AML-193 (cell line): Measurements from ENCODE around the gene NR1H4.
"Not testable (repeated sequence)": the region's sequence is repeated elsewhere in the genome, so short reads cannot be mapped to it uniquely, and the experiment has no call there.

Experiments used
- DNase-seq, 2 experiments: peaks; one replicate each; lab custom pipeline; 2025; lab: John Stamatoyannopoulos, UW

NR1H4 gene

DNA sequence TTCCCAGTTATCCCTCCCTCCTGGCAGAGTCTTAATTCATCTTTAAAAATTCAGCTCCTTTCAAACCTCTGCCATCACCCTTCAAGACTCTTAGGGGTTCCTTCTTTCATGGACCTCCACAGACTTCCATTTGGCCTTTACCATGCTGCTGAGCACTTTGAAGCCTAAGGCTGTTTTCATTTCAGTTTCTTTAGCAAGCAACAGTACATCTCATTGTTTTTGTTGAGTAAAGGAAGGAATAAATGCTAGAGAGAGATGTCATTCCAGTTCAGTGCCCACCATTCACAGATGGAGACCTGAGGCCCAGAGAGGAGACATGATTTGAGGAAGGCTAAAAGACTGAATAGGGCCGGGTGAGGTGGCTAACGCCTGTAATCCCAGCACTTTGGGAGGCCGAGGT is 98.5 kb downstream of the NR1H4 start:
- no peak for DNase-seq

DNA sequence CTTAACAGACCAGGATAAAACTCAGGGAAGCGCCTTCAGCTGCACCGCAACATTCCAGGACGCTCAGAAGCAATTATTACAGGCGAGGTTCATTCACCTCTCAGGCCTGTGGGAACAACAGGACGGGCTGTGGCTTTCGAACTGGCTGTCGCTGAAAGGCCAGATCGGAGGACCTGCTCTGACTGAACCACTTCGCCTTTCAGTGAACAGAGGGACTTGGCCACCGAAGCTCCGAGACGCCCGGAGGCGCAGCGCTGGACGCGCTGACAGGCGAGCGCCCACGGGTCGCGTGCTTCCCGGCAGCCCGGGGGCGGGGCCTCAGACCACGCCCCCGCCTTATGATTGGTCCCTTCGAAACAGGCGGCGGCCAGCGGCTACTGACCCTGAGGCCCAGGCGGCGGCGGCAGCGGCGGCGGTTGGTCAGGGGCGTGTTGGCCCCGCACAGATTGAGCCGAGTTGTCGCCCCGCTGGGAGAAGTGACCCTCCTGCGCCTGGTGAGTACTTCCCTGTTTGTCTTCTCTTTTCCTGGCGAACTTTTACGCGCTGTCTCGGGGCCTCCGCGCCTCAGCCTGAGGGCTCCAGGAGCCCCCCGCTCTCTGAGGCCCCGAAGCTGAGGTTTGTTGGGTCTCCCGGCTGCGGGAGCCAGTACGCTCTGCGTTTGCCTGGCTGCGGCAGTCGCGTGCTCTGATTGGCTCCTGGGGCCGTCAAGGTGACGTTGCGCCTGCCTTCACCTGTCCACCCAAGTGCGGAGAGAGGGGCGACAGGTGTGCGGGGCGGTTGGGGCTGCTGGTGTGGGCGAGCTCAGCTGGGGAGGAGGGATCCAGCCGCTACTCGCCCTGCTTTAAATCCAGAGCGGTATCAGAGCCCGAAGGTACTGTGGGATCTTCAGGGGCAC is 99.9 kb downstream of the NR1H4 start, which contains the start of gene GAS2L3:
Gene GAS2L3 (plus strand): TSS at position 393 of the 895 bp plus-strand sequence. CDS start 21,221 bp downstream, outside the sequence.
- DNase-seq: no peak

DNA sequence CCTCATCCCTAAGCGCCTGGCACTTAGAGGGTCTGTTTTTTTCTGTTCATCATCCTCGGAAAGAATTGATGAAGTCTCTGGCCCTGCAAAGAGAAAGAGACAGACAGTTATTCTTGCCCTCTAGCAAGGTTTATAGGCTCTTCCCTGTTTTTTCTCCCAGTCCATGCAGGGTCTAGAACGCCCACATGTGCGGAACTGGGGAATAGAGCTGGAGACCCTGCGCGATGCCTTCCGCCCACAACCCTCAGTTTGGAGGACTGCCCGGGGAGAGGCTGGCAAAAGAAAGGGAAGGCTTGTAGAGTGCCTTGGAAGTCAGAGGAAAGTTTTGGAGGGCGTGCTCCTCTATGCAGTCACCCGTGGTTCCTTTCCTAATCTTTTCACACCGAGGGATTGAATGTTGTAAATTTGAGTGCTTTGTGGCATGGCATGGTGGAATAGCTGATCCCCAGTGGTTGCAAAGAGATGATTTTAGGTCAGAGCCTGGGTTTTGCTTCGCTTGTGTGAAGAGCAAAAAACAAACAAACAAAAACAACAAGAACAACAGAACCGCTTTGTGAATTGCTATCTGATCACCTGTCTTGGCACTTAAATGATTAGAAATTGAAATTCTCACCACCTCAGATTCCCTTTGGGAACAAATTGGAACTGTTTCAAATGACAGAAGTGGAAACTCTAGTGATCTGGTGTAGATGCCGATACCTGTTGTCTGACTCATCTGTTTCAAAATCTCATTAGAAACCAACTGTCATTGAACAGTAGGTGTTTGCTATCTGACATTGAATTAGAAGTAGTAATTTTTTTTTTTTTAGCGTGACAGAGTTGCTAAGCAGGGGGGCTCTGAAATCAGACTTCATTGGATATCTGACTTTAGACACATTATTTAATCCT is 100.8 kb downstream of the NR1H4 start:
- no peak for DNase-seq

DNA sequence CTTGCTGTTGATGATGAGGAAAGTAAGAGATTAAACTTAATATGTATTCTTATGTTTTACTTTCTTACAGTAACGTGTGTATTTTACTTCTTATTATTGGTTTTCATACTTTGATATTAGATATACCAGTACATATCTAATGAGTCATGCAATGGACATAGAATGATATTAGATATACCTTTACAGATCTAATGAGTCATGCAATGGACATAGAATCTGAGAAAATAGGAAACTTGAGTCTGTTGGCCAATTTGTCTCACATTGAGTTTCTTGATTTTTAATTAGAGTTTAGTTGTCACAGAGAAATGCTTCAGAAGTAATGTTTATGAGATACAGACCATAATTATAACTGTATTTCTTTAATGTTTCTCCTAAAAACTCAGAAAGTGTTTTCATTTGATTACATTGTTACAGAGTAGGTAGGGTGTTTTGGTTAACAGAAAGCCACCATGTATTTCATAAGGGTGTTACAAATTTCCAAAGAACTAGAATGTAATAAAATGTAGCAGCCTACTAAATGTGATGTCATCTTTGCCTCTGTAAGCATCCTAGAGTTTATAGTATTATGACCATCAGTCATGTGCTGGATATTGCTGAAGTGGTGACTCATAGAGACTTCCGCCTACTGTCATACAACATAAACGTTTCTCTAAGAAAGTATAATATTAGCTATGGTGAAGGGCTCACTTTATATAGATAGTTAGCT is 102.8 kb downstream of the NR1H4 start:
- DNase-seq: peak; percentile 1 to 15

DNA sequence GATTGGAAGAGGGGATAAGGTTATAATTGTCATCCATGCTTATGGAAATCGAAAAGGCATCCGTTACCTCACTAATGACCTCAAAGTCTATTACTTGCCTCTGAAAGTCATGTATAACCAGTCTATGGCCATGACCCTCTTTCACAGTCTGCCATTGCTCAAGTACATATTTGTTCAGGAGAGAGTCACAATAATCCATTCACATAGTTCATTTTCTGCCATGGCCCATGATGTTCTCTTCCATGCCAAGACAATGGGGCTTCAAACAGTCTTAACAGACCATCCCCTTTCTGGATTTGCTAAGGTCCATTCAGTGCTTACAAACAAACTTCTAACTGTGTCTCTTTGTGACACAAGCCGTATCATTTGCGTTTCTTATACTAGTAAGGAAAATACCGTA is 105.3 kb downstream of the NR1H4 start:
- DNase-seq: no peak

DNA sequence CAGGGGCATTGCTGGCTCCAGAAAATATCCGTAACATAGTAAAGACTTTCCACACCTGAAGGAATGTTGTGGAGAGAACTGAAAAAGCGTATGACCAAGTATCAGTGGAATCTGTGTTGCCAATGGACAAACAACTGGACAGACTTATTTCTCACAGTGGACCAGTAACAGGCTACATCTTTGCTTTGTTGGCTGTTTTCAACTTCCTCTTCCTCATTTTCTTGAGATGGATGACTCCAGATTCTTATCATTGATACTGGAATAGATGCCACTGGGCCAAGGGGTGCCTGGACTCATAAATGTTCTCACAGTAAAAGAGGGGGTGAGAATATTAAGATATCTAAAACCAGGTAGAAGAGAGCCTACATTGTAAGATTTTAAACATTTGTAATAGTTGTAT is 106.2 kb downstream of the NR1H4 start:
- DNase-seq: no peak

DNA sequence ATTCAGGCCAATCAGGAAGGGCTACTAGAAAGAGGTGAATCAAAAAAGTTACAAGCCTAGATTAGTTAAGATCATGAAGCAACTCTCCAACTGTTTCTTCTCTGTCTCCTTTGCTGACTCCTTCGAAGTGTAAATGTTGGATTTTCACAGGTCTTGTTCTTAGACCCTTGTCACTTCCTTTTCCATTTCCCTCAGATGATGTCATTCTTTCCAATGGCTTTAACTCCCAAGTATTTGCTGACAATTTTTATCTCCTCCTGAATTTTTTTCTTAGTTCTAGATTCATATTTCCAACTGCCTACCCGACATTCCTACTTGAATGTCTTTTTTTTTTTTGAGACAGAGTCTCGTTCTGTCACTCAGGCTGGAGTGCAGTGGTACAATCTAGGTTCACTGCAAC is 110.6 kb downstream of the NR1H4 start:
- DNase-seq: no peak

DNA sequence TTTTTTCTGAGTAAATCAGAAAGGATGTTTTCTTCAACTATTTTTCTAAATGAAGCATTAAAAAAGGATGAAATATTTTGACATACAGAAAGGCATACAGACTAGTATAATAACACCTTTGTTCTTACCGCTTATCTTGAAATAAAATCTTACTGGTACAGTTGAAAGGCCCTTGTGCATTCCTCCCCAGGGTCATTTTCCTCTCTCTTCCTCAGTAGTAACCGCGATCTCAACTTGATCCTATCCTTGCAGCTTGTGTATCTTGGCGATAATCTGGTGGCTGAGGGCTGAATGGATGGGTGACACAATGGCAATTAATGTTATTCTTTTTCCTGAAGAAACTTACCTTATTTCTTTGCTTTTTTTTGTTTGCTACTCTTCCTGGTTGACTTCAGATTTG is 118.3 kb downstream of the NR1H4 start:
- DNase-seq: no peak

DNA sequence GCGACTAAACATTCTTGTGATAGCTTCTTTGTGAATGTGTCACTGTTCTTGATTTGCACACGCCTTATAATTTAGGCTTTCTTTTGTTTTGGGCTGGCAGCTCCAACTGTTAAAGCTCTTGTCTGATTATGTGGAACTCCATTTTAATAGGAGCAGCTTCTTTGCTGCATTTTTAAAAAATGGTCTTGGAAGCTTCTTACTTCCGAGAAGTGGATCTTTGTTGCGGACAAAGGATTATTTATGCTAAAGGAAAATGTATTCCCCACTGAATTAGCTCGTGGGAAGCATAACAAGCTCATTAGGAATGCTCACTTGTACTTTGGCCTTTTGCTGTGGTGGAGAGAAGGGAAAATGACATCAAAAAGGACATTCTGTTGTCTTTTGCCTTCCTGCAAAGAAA is 119.8 kb downstream of the NR1H4 start:
- DNase-seq: no peak

DNA sequence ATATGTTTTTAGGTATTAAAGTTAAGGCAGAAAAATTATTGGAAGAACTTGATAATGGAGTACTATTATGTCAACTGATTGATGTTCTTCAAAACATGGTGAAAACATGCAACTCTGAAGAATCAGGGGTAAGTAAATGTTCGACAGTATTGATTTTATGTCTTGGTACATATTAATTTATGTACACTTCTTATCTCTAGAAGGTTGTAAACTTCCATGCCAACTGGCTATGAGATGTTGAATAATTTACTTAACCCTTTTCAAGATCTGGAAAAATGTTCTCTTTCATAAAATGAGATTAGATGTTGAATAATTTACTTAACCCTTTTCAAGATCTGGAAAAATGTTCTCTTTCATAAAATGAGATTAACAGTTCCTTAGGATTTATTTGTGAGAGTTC is 128.0 kb downstream of the NR1H4 start:
- no peak for DNase-seq

DNA sequence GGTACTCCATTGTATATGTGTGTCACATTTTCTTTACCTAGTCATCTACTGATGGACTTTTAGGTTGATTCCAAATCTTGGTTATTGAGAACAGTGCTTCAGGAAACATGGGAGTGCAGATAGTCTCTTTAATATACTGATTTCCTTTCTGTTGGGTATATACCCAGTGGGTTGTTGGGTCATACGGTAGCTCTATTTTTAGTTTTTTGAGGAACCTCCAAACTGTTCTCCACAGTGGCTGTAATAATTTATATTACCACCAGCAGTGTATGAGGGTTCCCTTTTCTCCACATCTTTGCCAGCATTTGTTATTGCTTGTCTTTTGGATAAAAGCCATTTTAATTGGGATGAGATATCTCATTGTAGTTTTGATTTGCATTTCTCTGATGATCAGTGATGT is 129.3 kb downstream of the NR1H4 start:
- DNase-seq: not testable (repeated sequence)

DNA sequence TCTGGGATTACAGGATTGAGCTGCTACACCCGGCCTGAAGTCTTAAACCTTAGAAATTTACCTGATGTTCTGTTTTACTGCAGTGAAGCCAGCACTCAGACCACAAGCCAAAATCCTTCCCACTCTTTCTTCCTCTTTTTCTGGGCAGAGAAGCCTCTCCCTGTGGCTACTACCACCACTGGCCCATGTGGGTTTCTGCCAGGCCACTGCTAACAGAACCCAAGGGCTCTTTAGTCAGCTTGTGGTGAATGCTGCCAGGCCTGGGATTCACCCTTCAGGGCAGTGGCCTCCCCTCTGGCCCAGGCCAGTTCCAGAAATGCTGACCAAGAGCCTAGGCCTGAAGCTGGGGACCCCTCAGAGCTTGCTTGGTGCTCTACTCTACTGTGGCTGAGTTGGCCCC is 135.1 kb downstream of the NR1H4 start:
- no peak for DNase-seq

DNA sequence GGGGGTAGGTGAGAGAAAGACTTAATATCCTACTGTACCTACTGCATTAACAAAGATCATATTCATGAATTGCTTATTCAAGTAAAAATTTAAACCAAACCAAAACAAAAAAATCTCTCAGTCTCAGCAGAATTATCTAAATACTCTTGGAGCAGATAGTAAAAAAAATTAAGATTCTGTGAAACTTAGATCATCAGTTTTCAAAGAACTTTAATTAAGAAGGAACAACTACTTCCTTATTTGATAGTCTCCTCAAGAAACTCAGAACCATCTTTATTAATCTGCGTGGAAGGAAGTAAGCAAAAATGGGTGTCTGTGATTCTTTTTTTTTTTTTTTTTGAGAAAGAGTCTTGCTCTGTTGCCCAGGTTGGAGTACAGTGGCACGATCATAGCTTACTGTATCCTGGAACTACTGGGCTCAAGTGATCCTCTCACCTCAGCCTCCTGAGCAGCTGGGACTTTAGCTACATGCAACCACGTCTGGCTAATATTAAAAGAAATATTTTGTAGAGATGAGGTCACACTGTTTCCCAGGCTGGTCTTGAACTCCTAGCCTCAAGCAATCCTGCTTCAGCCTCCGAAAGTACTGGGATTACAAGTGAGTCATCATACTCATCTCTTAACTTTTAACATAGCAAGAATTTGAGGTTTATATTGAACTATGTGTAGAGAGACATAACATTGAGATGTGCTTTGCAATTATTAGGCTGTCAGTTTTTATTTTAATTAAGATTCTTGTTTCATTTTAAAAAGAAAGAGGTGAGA is 137.2 kb downstream of the NR1H4 start:
- DNase-seq: no peak

DNA sequence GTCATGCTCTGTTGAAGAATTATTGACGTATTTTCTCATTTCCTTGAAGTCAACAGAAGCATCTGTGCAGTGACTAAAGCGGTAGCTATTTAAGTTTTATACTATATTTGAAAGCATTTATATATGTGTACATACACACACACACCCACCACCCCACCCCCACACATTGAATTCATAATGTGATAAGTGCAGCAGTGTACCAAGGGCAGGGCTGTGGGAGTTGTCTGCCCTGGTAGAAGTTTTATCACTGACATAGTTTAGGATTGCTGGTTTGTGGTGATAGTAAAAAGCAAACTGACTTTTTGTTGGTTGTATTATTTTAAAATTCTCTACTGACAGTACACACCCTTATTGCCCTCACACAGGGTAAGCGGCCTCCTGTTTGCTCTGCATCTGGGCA is 138.9 kb downstream of the NR1H4 start:
- DNase-seq: no peak
